Stomach (tissue), 9 donors: ENCODE measurements around the gene EIF4EBP2. TPM values are rescaled to one million over a fixed set of nuclear protein-coding genes. Genes with fewer than 3 reads are reported as not detected.
A peak's percentile ranks its signal among the peaks of the same experiment; 100 is the strongest.

Source experiments
- DNase-seq, 2 donors: peaks; one replicate each; pipeline versions ENCODE4 v3.0.0 to v3.0.0-alpha.2; 2013 to 2019
- H3K27ac ChIP-seq, 5 donors: fragments of 200-600 bp in 4 of 5; sonication (generic) in 4 of 5; one replicate each; pipeline ENCODE4 v1.5.1; 2013 to 2019; ENCODE audit warnings: mild to moderate bottlenecking in 1 of 5, moderate library complexity in 1 of 5
- H3K27me3 ChIP-seq, 3 donors: fragments of 200-600 bp; sonication (generic); one replicate each; pipeline ENCODE4 v1.5.1; 2017 to 2019; ENCODE audit warnings: mixed run types in 1 of 3
- H3K36me3 ChIP-seq, 4 donors: fragments of 200-600 bp; sonication (generic); 1 replicate in 3 of 4; 2 replicates in 1 of 4; pipeline ENCODE4 v1.5.1; 2016 to 2019
- H3K4me1 ChIP-seq, 4 donors: fragments of 200-600 bp; sonication (generic); one replicate each; pipeline ENCODE4 v1.5.1; 2016 to 2019
- H3K4me3 ChIP-seq, 4 donors: fragments of 200-600 bp; sonication (generic) in 3 of 4; one replicate each; pipeline ENCODE4 v1.5.1; 2016 to 2019; ENCODE audit warnings: mild to moderate bottlenecking in 1 of 4
- H3K9me3 ChIP-seq, 4 donors: fragments of 200-600 bp; sonication (generic); one replicate each; pipeline ENCODE4 v1.5.1; 2016 to 2019
- EP300 ChIP-seq: sonication (generic); formaldehyde crosslinking; IDR thresholded peaks from one replicate; pipeline ENCODE4 v1.6.1; 2017; ENCODE audit warnings: antibody characterized with exemption
- POLR2A ChIP-seq, 4 donors: fragments of 450-650 bp; IDR thresholded peaks; one replicate each; pipeline ENCODE4 v1.6.1; 2016; ENCODE audit warnings: antibody characterized with exemption in 4 of 4, control low read depth in 2 of 4, mild to moderate bottlenecking in 1 of 4, moderate library complexity in 1 of 4
- POLR2AphosphoS5 ChIP-seq, 3 donors: sonication (generic); formaldehyde crosslinking; IDR thresholded peaks; one replicate each; pipeline ENCODE4 v1.6.1; 2016; ENCODE audit warnings: antibody characterized with exemption in 3 of 3
- whole genome bisulfite sequencing, 5 donors: extraction: QIAGEN DNeasy Blood & Tissue Kit in 3 of 5; methylation state at CpG; one replicate each; pipeline versions ENCODE4 v1.1.5 to v1.1.7; 2013 to 2018; 5-methylcytosine and 5-hydroxymethylcytosine counted together
- intact Hi-C: fragments of 100-400 bp; cut with DNase I; formaldehyde crosslinking; loops from one replicate; pipeline ENCODE4 v1.15.1; 2023; ENCODE audit warnings: low total_unique reads
- polyA plus RNA-seq, 3 donors: library from polyadenylated mRNA; stranded (reverse); fragments of 200-250 nt; gene quantifications; one replicate each; pipeline ENCODE4 v1.2.3, GENCODE V29; 2013
- total RNA-seq, 5 donors: library from RNA; depleted of rRNA; stranded (reverse); fragments of >200 nt; gene quantifications; one replicate each; pipeline versions ENCODE4 v1.1.0 to v1.2.3, GENCODE V29; 2014 to 2016
- TF ChIP-seq, protein P1 (sequence below), 7 experiments: fragments of 450-650 bp in 4 of 7; fragments of 200-600 bp in 3 of 7; sonication (generic) in 3 of 7; IDR thresholded peaks; one replicate each; pipeline ENCODE4 v1.5.1; 2016 to 2019; ENCODE audit warnings: antibody characterized with exemption in 7 of 7, control low read depth in 2 of 7, mild to moderate bottlenecking in 1 of 7
- donor health status: healthy with polysubstance abuse.
- donor health status: Bipolar disorder and iron deficiency.
- donor health status: healthy.

Gene EIF4EBP2
- total and polyA plus RNA-seq, 8 donors, result 18.9 to 74.7 (median 47.3) TPM

DNA sequence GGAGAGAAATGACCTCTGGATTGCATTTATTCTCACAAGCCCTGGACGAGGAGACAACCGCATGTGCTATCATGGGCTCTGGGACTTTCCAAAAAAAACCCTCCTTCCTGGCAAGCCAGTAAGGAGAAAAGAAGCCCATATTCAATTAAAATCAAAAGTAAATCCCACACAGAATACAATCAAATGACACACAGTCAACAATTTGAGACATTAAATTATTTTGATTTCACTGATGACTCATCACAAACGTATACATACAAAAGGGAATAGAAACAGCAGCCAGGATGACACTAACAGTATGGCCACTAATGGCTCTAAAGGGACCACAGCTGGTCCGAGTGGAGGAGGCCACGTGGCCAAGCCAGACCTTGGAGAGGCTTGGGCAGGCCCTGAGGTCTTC, 46.4 kb upstream of the EIF4EBP2 start:
- peak in 1 of 2 donors; percentile 32 for DNase-seq
- H3K27ac ChIP-seq, result peak overlapping the region in 1 of 5 donors; percentile 5
- intact Hi-C loops, result no loop called here
- no peaks in the 10 kb centered on the region for H3K9me3 ChIP-seq
- peaks cover 0 to 24% (median 4%) of the 10 kb centered on the region in 4 donors for H3K4me1 ChIP-seq
- H3K4me3 ChIP-seq, result no peak overlapping the region
- WGBS, 5 donors, result 38 to 60% (median 52%) methylated on average over 5 of the region's 5 CpGs
- H3K36me3 ChIP-seq, result no peaks in the 10 kb centered on the region
- TF ChIP-seq POLR2AphosphoS5 (IDR thresholded peaks at IDR 0.05) (no peak), POLR2A (IDR thresholded peaks at IDR 0.05) (no peak), EP300 (no peak)
- TF ChIP-seq, protein P1, sequence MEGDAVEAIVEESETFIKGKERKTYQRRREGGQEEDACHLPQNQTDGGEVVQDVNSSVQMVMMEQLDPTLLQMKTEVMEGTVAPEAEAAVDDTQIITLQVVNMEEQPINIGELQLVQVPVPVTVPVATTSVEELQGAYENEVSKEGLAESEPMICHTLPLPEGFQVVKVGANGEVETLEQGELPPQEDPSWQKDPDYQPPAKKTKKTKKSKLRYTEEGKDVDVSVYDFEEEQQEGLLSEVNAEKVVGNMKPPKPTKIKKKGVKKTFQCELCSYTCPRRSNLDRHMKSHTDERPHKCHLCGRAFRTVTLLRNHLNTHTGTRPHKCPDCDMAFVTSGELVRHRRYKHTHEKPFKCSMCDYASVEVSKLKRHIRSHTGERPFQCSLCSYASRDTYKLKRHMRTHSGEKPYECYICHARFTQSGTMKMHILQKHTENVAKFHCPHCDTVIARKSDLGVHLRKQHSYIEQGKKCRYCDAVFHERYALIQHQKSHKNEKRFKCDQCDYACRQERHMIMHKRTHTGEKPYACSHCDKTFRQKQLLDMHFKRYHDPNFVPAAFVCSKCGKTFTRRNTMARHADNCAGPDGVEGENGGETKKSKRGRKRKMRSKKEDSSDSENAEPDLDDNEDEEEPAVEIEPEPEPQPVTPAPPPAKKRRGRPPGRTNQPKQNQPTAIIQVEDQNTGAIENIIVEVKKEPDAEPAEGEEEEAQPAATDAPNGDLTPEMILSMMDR (IDR thresholded peaks at IDR 0.05), result no peak
- H3K27me3 ChIP-seq, result no peaks in the 10 kb centered on the region

- H3K27ac ChIP-seq, result no peak overlapping the region
- WGBS, 5 donors, result 78 to 91% (median 83%) methylated on average over 4 to 5 of the region's 5 CpGs
- DNase-seq, result no peak
- TF ChIP-seq POLR2A (IDR thresholded peaks at IDR 0.05), result no peak
- TF ChIP-seq POLR2AphosphoS5 (IDR thresholded peaks at IDR 0.05), result no peak
- TF ChIP-seq, protein P1 (IDR thresholded peaks at IDR 0.05), result no peak
- no peak for TF ChIP-seq EP300
- peaks cover 0 to 21% (median 4%) of the 10 kb centered on the region in 4 donors for H3K4me1 ChIP-seq
- no peak overlapping the region for H3K4me3 ChIP-seq
- H3K27me3 ChIP-seq, result no peaks in the 10 kb centered on the region
- H3K9me3 ChIP-seq, result no peaks in the 10 kb centered on the region
- intact Hi-C loops, result no loop called here
- no peaks in the 10 kb centered on the region for H3K36me3 ChIP-seq
Observed at GRCh38 chr10:70358446-70358845, 45.5 kb upstream of the EIF4EBP2 start.

- TF ChIP-seq, protein P1 (IDR thresholded peaks at IDR 0.05), result no peak
- TF ChIP-seq POLR2AphosphoS5 (IDR thresholded peaks at IDR 0.05), result no peak
- no peak overlapping the region for H3K27ac ChIP-seq
- DNase-seq, result no peak
- WGBS, 5 donors, result 76 to 93% (median 80%) methylated on average over 4 of the region's 4 CpGs
- peaks cover 6 to 27% (median 10%) of the 10 kb centered on the region in 4 donors for H3K4me1 ChIP-seq
- H3K4me3 ChIP-seq, result no peak overlapping the region
- intact Hi-C loops, result no loop called here
- no peaks in the 10 kb centered on the region for H3K36me3 ChIP-seq
- H3K27me3 ChIP-seq, result no peaks in the 10 kb centered on the region
- H3K9me3 ChIP-seq, result no peaks in the 10 kb centered on the region
Observed at GRCh38 chr10:70359017-70359550, 44.9 kb upstream of the EIF4EBP2 start.

DNA sequence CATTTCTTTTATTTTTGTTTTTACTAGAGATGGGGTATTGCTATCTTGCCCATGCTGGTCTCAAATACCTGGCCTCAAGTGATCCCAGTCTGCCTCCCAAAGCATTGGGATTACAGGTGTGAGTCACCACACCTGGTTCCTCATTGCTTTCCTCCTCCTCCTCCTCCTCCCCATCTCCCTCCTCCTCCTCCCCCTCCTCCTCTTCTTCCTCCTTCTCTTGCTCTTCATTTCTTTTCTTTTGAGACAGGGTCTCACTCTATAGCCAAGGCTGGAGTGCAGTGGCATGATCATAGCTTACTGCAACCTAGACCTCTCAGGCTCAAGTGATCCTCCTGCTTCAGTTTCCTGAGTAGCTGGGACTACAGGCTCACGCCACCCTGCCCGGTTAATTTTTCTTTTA, 43.7 kb upstream of the EIF4EBP2 start:
- H3K4me3 ChIP-seq, result no peak overlapping the region
- H3K27me3 ChIP-seq, result no peaks in the 10 kb centered on the region
- intact Hi-C loops, result no loop called here
- no peak for DNase-seq
- TF ChIP-seq EP300 (no peak), POLR2AphosphoS5 (IDR thresholded peaks at IDR 0.05) (no peak), POLR2A (IDR thresholded peaks at IDR 0.05) (no peak)
- TF ChIP-seq, protein P1 (IDR thresholded peaks at IDR 0.05), result no peak
- H3K9me3 ChIP-seq, result no peaks in the 10 kb centered on the region
- 97 to 100% (median 98%) methylated on average over 2 of the region's 2 CpGs for WGBS, 5 donors
- no peaks in the 10 kb centered on the region for H3K36me3 ChIP-seq
- H3K27ac ChIP-seq, result no peak overlapping the region
- peaks cover 11 to 33% (median 16%) of the 10 kb centered on the region in 4 donors for H3K4me1 ChIP-seq
